Endodermal cell (in vitro differentiated cells): ENCODE measurements around the gene SORL1. TPM values are rescaled to one million over a fixed set of nuclear protein-coding genes. Genes with fewer than 3 reads are reported as not detected.

Source experiments
- DNase-seq: peaks from one replicate; pipeline ENCODE4 v3.0.0-alpha.2; 2017
- H3K27ac ChIP-seq: 2 replicates; pipeline ENCODE4 v1.5.1; 2013; ENCODE audit warnings: mild to moderate bottlenecking, low read depth, low read length, moderate library complexity
- H3K27me3 ChIP-seq: 2 replicates; pipeline ENCODE4 v1.6.1; 2013; ENCODE audit warnings: mild to moderate bottlenecking, low read length, moderate library complexity; ENCODE audit not compliant: insufficient read depth, control insufficient read depth, poor library complexity, severe bottlenecking
- H3K36me3 ChIP-seq: 2 replicates; pipeline ENCODE4 v1.7.0; 2013; ENCODE audit warnings: mild to moderate bottlenecking, low read length, moderate library complexity; ENCODE audit not compliant: control insufficient read depth, insufficient read depth
- H3K4me1 ChIP-seq: one replicate; pipeline ENCODE4 v1.7.0; 2013; ENCODE audit warnings: low read length; ENCODE audit not compliant: control insufficient read depth, insufficient read depth
- H3K4me3 ChIP-seq: 2 replicates; pipeline ENCODE4 v1.5.1; 2013; ENCODE audit warnings: mild to moderate bottlenecking, low read length, moderate library complexity
- H3K9ac ChIP-seq: 2 replicates; pipeline ENCODE4 v1.6.1; 2013; ENCODE audit warnings: mild to moderate bottlenecking, low read length, moderate library complexity; ENCODE audit not compliant: poor library complexity, severe bottlenecking; ENCODE audit errors: extremely low read depth
- H3K9me3 ChIP-seq: 2 replicates; pipeline ENCODE4 v1.6.1; 2013; ENCODE audit warnings: mild to moderate bottlenecking, low read length, moderate library complexity; ENCODE audit not compliant: control insufficient read depth
- H3K27ac Mint-ChIP-seq: 2 replicates; pipeline ENCODE4 v1.8.0; 2020; ENCODE audit warnings: mixed read lengths
- H3K27me3 Mint-ChIP-seq: 2 replicates; pipeline ENCODE4 v1.8.0; 2021; ENCODE audit warnings: mild to moderate bottlenecking, mixed read lengths; ENCODE audit not compliant: insufficient read depth
- H3K36me3 Mint-ChIP-seq: 2 replicates; pipeline ENCODE4 v1.8.0; 2020; ENCODE audit warnings: low read depth, mixed read lengths
- H3K4me1 Mint-ChIP-seq: 2 replicates; pipeline ENCODE4 v1.8.0; 2020; ENCODE audit warnings: mixed read lengths
- H3K4me3 Mint-ChIP-seq: 2 replicates; pipeline ENCODE4 v1.8.0; 2020; ENCODE audit warnings: mild to moderate bottlenecking, moderate library complexity, mixed read lengths
- H3K9me3 Mint-ChIP-seq: 2 replicates; pipeline ENCODE4 v1.8.0; 2020; ENCODE audit warnings: mild to moderate bottlenecking, mixed read lengths
- WGBS, 2 experiments: methylation state at CpG; one replicate each; pipeline versions ENCODE4 v1.1.5 to v1.1.7; 2013; ENCODE audit warnings: missing lambda C conversion rate in 2 of 2, mixed read lengths in 1 of 2; ENCODE audit not compliant: insufficient coverage in 1 of 2, insufficient read length in 1 of 2; 5-methylcytosine and 5-hydroxymethylcytosine counted together
- total RNA-seq, 2 donors: library from RNA; stranded (reverse); fragmentation: NEBNext Ultra II Directional in 1 of 2; extraction: Animal tissue kit (Norgen Biotek cat#: 25700) in 1 of 2; gene quantifications; 2 replicates in 1 of 2; 3 replicates in 1 of 2; pipeline ENCODE4 v1.2.1, GENCODE V29; 2021
- TF ChIP-seq, protein P1 (sequence below): fragments of 200-600 bp; sonication (generic); conservative IDR thresholded peaks from 2 replicates; pipeline ENCODE4 v1.5.0; 2021; ENCODE audit warnings: antibody characterized with exemption, mild to moderate bottlenecking

SORL1 gene
- total RNA-seq, 2 donors from 2014 or later = 56.4 to 57.5 TPM

DNA sequence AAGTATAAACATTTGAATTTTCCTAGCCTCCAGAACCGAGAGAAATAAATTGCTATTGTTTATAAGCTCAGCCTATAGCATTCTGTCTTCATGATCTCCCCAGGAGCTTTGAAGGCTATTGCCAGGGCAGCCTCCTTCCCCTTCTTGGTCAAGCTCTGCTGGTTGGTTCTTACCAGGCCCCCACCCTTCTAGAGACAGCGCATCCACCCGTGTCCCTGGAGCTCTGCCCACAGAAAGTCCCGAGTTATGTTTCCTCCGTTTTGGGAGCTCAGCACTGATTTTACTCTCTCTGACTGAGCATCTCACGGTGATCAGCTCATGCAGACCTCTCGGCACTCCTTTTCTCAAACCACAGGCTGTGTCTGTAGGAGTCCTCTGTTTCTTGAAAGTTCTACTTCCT, 124.4 kb downstream of the SORL1 start:
- Histone ChIP-seq H3K27me3 (no peaks in the 10 kb centered on the region), H3K9ac (no peak overlapping the region), H3K4me1 (no peaks in the 10 kb centered on the region), H3K36me3 (peaks cover 54% of the 10 kb centered on the region), H3K4me3 (no peak overlapping the region), H3K9me3 (peaks cover 26% of the 10 kb centered on the region), H3K27ac (no peak overlapping the region)
- TF ChIP-seq, protein P1, sequence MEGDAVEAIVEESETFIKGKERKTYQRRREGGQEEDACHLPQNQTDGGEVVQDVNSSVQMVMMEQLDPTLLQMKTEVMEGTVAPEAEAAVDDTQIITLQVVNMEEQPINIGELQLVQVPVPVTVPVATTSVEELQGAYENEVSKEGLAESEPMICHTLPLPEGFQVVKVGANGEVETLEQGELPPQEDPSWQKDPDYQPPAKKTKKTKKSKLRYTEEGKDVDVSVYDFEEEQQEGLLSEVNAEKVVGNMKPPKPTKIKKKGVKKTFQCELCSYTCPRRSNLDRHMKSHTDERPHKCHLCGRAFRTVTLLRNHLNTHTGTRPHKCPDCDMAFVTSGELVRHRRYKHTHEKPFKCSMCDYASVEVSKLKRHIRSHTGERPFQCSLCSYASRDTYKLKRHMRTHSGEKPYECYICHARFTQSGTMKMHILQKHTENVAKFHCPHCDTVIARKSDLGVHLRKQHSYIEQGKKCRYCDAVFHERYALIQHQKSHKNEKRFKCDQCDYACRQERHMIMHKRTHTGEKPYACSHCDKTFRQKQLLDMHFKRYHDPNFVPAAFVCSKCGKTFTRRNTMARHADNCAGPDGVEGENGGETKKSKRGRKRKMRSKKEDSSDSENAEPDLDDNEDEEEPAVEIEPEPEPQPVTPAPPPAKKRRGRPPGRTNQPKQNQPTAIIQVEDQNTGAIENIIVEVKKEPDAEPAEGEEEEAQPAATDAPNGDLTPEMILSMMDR = no peak
- Mint-ChIP-seq H3K9me3 (peaks cover 20% of the 10 kb centered on the region), H3K36me3 (peaks cover 78% of the 10 kb centered on the region), H3K4me3 (no peak overlapping the region), H3K27ac (no peak overlapping the region), H3K4me1 (peaks cover 17% of the 10 kb centered on the region), H3K27me3 (no peaks in the 10 kb centered on the region)
- no peak for DNase-seq
- WGBS, 2 experiments = 91 to 100% methylated on average over 4 to 7 of the region's 7 CpGs

DNA sequence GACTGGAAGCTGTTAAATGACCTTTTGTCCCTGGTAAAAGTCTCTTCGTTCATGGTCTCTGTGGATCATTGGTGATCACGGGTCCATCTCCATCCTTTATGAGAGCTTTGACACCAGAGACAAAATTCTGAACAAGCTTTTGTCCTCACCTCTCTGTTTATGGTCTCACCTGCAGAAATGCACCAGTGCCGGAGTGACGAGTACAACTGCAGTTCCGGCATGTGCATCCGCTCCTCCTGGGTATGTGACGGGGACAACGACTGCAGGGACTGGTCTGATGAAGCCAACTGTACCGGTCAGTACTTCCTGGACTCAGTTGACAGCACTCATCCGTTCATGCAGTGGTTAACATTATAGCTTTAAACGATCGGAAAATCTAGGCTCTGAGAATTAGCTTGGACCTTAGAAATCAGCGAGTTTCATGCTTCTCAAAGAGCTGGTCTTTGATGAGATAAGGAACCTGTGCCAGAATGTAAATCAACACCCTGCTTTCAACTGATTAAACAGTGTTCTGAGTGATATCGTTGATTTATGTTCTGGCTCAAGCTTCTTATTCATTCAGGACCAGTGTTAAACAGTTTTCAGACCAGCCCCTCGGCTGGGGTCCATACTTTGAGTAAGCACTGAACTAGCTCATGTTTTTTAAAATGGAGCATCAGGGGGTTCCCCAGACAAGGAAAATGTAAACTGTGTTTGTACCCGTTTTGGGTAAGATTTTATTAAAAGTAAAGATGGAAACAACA, 125.2 kb downstream of the SORL1 start:
- H3K4me3 ChIP-seq = no peak overlapping the region
- Mint-ChIP-seq H3K27me3 (no peaks in the 10 kb centered on the region), H3K4me3 (no peak overlapping the region), H3K9me3 (peaks cover 20% of the 10 kb centered on the region), H3K4me1 (peaks cover 11% of the 10 kb centered on the region), H3K36me3 (peaks cover 79% of the 10 kb centered on the region), H3K27ac (no peak overlapping the region)
- no peak for DNase-seq
- peaks cover 26% of the 10 kb centered on the region for H3K9me3 ChIP-seq
- TF ChIP-seq, protein P1 = no peak
- H3K9ac ChIP-seq = no peak overlapping the region
- H3K36me3 ChIP-seq = peaks cover 56% of the 10 kb centered on the region
- peak overlapping the region; percentile 80 for H3K27ac ChIP-seq
- no peaks in the 10 kb centered on the region for H3K27me3 ChIP-seq
- no peaks in the 10 kb centered on the region for H3K4me1 ChIP-seq
- 93 to 96% methylated on average over 15 to 16 of the region's 16 CpGs for WGBS, 2 experiments

- Mint-ChIP-seq H3K4me3 (no peak overlapping the region), H3K27me3 (no peaks in the 10 kb centered on the region), H3K9me3 (peaks cover 20% of the 10 kb centered on the region), H3K27ac (no peak overlapping the region), H3K4me1 (peaks cover 4% of the 10 kb centered on the region), H3K36me3 (peaks cover 76% of the 10 kb centered on the region)
- DNase-seq = no peak
- peak overlapping the region; percentile 80 for H3K27ac ChIP-seq
- TF ChIP-seq, protein P1 = no peak
- H3K4me3 ChIP-seq = no peak overlapping the region
- H3K36me3 ChIP-seq = peaks cover 56% of the 10 kb centered on the region
- peaks cover 26% of the 10 kb centered on the region for H3K9me3 ChIP-seq
- WGBS, 2 experiments = 84 to 86% methylated on average over 7 to 10 of the region's 10 CpGs
- H3K4me1 ChIP-seq = no peaks in the 10 kb centered on the region
- no peak overlapping the region for H3K9ac ChIP-seq
- H3K27me3 ChIP-seq = no peaks in the 10 kb centered on the region
These were observed 126.3 kb downstream of the SORL1 start for GRCh38 chr11:121578251-121578976.
